DND-41 (cell line): Measurements from ENCODE around the gene NSMF.

Experiments
- EZH2 ChIP-seq: IDR thresholded peaks from 3 replicates; pipeline ENCODE4 v1.6.1; 2012; ENCODE audit warnings: borderline replicate concordance, low read depth, mild to moderate bottlenecking, moderate library complexity, low read length, inconsistent platforms; ENCODE audit not compliant: severe bottlenecking
- TF ChIP-seq, protein P1 (sequence below): IDR thresholded peaks from 2 replicates; pipeline ENCODE4 v1.5.1; 2012; ENCODE audit warnings: borderline replicate concordance, low read length, moderate library complexity, mild to moderate bottlenecking; ENCODE audit not compliant: poor library complexity, severe bottlenecking; ENCODE audit errors: extremely low read depth

DNA sequence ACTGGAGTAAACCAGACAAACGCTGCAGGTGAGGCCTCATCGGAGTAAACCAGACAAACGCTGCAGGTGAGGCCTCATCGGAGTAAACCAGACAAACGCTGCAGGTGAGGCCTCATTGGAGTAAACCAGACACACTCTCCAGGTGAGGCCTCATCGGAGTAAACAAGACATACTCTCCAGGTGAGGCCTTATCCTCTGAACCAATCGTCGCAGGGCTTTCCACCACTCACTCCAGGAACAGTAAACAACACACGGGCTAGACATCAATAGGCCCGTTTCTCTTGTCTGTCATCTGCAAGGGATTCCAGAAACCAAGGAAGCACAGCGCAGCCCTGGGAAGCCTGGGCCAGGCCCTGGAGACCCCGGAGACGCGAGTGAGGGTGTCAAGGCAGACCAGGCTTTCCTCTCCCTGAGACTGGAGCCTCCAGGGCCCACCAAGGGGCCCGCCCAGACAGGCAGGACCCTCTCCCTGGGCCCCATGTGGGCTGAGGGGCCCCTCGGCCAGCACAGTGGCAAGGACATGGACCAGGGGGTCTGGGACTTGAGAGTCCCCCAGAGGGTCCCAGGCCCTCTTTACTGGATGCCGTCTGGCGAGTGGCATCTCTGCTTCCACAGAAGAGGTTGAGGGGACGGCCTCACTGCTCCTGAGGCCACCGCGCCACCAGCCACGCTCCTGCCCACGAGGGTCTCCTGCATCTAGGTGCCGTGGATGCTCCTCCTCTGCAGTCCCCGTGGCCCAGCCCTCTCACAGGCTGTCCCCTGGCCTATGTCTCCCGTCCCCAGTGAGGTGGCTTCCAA is 26.4 kb upstream of the NSMF start:
- TF ChIP-seq, protein P1, sequence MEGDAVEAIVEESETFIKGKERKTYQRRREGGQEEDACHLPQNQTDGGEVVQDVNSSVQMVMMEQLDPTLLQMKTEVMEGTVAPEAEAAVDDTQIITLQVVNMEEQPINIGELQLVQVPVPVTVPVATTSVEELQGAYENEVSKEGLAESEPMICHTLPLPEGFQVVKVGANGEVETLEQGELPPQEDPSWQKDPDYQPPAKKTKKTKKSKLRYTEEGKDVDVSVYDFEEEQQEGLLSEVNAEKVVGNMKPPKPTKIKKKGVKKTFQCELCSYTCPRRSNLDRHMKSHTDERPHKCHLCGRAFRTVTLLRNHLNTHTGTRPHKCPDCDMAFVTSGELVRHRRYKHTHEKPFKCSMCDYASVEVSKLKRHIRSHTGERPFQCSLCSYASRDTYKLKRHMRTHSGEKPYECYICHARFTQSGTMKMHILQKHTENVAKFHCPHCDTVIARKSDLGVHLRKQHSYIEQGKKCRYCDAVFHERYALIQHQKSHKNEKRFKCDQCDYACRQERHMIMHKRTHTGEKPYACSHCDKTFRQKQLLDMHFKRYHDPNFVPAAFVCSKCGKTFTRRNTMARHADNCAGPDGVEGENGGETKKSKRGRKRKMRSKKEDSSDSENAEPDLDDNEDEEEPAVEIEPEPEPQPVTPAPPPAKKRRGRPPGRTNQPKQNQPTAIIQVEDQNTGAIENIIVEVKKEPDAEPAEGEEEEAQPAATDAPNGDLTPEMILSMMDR = no peak
- no peak for TF ChIP-seq EZH2
